ENCODE measurements around the gene HNF1B. TPM values are rescaled to one million over a fixed set of nuclear protein-coding genes. Genes with fewer than 3 reads are reported as not detected.

The HNF1B gene
- polyA plus RNA-seq, 1 experiment = not detected

DNA sequence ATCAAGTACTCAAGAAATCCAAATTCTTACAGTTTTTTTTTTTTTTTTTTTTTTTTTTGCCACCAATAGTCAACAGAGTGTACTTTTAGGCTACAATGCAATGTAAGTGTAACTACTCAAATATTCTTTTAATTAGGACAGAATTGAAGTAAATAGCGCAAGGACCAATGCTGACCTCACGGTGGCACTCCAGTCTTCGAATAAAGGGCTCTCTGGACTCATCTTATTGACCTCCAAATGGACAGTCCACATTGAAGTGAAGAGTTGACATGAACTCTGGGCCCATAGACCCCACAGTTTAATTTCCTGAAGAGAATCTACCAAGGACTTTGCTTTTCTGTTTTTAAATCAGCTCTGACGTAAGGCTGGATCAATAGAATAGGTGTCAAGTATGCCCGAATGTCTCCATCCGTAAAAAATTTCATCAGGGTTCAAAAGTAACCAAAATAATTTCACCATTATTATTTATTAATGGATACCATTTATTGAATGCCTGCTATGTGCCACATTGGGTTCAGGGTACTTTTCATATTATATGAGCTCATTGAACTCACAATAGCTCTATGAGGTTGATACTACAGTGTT lies 94.3 kb downstream of the HNF1B start:
- TF ChIP-seq, protein P1, sequence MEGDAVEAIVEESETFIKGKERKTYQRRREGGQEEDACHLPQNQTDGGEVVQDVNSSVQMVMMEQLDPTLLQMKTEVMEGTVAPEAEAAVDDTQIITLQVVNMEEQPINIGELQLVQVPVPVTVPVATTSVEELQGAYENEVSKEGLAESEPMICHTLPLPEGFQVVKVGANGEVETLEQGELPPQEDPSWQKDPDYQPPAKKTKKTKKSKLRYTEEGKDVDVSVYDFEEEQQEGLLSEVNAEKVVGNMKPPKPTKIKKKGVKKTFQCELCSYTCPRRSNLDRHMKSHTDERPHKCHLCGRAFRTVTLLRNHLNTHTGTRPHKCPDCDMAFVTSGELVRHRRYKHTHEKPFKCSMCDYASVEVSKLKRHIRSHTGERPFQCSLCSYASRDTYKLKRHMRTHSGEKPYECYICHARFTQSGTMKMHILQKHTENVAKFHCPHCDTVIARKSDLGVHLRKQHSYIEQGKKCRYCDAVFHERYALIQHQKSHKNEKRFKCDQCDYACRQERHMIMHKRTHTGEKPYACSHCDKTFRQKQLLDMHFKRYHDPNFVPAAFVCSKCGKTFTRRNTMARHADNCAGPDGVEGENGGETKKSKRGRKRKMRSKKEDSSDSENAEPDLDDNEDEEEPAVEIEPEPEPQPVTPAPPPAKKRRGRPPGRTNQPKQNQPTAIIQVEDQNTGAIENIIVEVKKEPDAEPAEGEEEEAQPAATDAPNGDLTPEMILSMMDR (IDR thresholded peaks at IDR 0.05; ENCODE audit: low read depth, low read length) = peak; percentile 52
- DNase-seq (ENCODE audit: low read depth, low spot score) = no peak
- Histone ChIP-seq H3K4me3 (ENCODE audit: low read depth, low read length) (no peak overlapping the region), H3K9me3 (ENCODE audit: control insufficient read depth, insufficient read depth, low read length) (no peaks in the 10 kb centered on the region), H3K27me3 (ENCODE audit: control insufficient read depth, insufficient read depth, low read length) (no peaks in the 10 kb centered on the region), H3K27ac (ENCODE audit: low read depth, low read length) (no peak overlapping the region)
- POLR2A ChIA-PET = no interaction called here
- CTCF ChIA-PET = interaction anchor here (0.5 to 6.0 kb wide), 39 partner anchors 9 to 1164 kb away, joined by 3 to 102 read pairs (median 5); no protein-coding TSS in a partner anchor

DNA sequence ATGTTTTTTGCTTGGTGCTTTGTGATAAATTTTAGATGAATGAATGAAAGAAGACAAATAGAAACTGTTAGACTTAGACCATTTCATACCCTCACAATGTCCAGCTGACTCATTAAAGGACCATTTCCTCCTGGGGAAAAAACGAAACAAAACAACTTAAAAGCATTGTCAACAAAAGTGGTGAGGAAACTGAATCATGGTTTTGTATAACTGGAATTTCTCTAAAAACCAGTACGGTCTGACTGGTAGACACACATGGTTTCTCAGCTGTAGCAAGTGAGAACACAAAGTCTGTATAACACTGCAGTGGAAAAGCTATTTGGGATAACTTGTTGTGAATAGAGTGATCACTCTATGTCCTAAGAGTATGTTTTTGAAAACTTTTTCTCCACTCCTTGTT lies 96.3 kb downstream of the HNF1B start:
- Histone ChIP-seq H3K27me3 (ENCODE audit: control insufficient read depth, insufficient read depth, low read length) (no peaks in the 10 kb centered on the region), H3K4me3 (ENCODE audit: low read depth, low read length) (no peak overlapping the region), H3K27ac (ENCODE audit: low read depth, low read length) (peak overlapping the region; percentile 33), H3K9me3 (ENCODE audit: control insufficient read depth, insufficient read depth, low read length) (no peaks in the 10 kb centered on the region)
- peak; percentile 38 for DNase-seq (ENCODE audit: low read depth, low spot score)
- TF ChIP-seq, protein P1 (IDR thresholded peaks at IDR 0.05; ENCODE audit: low read depth, low read length) = no peak
- CTCF ChIA-PET = interaction anchor here (0.9 to 6.0 kb wide), 6 partner anchors 10 to 167 kb away, joined by 3 to 102 read pairs (median 6); no protein-coding TSS in a partner anchor
- POLR2A ChIA-PET = interaction anchor here (1.1 kb wide), 1 partner anchor 40 kb away, joined by 3 read pairs; the partner anchor contains the start of gene SYNRG

DNA sequence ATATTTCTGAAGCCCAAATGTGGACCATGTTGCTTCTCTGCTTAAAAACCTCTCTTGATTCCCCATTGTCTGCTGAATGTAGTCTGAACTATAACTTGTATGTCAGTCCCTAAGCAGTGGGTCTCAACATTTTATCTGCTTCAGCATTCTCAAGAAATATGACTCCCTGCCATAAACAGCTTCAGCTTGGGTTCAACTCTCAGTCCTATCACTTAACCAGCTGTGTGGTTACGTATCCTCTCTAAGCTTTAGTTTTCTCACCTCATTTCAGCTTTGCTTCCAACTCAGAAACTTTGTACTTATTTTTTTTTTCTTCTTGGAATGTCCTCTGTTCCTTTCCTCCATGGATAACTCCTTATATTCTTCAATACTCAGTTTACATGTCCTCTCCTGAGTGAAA lies 97.0 kb downstream of the HNF1B start:
- ChIA-PET POLR2A (no interaction called here), CTCF (interaction anchor here (1.0 to 6.0 kb wide), 3 partner anchors 123 to 168 kb away, joined by 3 to 102 read pairs (median 58); no protein-coding TSS in a partner anchor)
- Histone ChIP-seq H3K27ac (ENCODE audit: low read depth, low read length) (no peak overlapping the region), H3K9me3 (ENCODE audit: control insufficient read depth, insufficient read depth, low read length) (no peaks in the 10 kb centered on the region), H3K4me3 (ENCODE audit: low read depth, low read length) (no peak overlapping the region), H3K27me3 (ENCODE audit: control insufficient read depth, insufficient read depth, low read length) (no peaks in the 10 kb centered on the region)
- TF ChIP-seq, protein P1 (IDR thresholded peaks at IDR 0.05; ENCODE audit: low read depth, low read length) = no peak
- DNase-seq (ENCODE audit: low read depth, low spot score) = no peak

DNA sequence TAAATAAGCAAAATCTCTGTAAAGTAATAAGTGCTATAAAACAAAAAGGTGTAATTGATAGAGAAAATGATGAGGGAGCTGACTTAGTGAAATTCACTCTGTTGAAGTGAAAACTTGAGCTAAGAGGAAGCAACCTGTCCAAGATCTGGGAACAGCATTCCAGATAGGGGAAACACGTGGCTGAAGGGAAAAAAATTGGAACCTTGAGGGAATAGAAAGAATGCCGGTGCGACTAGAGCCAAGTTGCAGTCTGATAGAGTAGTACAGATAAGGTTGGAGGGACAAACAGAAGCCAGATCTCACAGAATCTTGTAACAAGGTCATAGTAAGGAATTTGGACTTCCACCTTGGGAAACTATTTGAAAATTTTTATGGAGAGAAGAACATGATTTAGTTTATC lies 101.0 kb downstream of the HNF1B start:
- Histone ChIP-seq H3K4me3 (ENCODE audit: low read depth, low read length) (peak overlapping the region; percentile 94; the same call in 1 of the 2 replicates), H3K27ac (ENCODE audit: low read depth, low read length) (no peak overlapping the region), H3K27me3 (ENCODE audit: control insufficient read depth, insufficient read depth, low read length) (no peaks in the 10 kb centered on the region), H3K9me3 (ENCODE audit: control insufficient read depth, insufficient read depth, low read length) (no peaks in the 10 kb centered on the region)
- POLR2A ChIA-PET = no interaction called here
- CTCF ChIA-PET = interaction anchor here (1.7 kb wide), 1 partner anchor 126 kb away, joined by 14 read pairs; no protein-coding TSS in a partner anchor
- TF ChIP-seq, protein P1 (IDR thresholded peaks at IDR 0.05; ENCODE audit: low read depth, low read length) = no peak
- DNase-seq (ENCODE audit: low read depth, low spot score) = no peak

DNA sequence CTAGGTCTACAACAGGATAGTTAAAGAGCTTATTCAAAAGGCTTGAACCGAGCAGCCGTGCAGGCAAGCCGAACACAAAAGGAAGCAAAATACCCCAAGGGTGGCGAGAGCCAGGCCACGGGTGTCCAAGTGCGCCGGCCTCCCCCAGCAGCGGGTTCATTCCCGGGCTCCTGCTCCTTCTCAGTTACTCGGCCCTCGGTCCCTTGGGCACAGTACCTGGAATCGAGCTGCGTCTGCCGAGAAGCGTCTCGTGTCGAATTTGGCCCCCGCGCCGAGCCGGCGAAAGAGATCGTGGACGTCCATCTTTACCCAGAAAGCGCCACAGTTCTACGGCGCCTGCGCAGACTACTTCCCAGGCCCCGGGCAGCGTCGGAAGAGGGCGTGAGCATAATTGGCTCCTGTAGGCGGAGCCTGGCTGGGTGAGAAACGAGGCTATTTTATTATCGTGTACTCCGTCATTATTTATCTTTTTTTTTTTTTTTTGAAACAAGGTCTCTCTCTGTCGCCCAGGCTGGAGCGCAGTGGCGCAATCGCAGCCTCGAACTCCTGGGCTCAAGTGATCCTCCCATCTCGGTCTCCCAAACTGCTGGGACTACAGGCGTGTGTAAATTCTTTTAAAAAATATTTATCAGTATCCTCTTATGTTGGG lies 101.6 kb downstream of the HNF1B start, which contains the start of gene DDX52:
Gene DDX52, minus strand, starts transcription at position 329 of the 649 bp plus-strand sequence. Its CDS starts 26 bp downstream, at position 303.
- DNase-seq (ENCODE audit: low read depth, low spot score) = peak; percentile 63
- ChIA-PET POLR2A (no interaction called here), CTCF (interaction anchor here (0.7 to 1.7 kb wide), 2 partner anchors 127 to 173 kb away, joined by 3 to 14 read pairs; no protein-coding TSS in a partner anchor)
- TF ChIP-seq, protein P1 (IDR thresholded peaks at IDR 0.05; ENCODE audit: low read depth, low read length) = no peak
- Histone ChIP-seq H3K27ac (ENCODE audit: low read depth, low read length) (peak within 1 kb of the TSS; percentile 58), H3K4me3 (ENCODE audit: low read depth, low read length) (peak within 1 kb of the TSS; percentile 94), H3K27me3 (ENCODE audit: control insufficient read depth, insufficient read depth, low read length) (no peaks in the 10 kb centered on the region), H3K9me3 (ENCODE audit: control insufficient read depth, insufficient read depth, low read length) (no peaks in the 10 kb centered on the region)

Measured in AG04450 (cell line).